ENCODE results near the gene STK36. TPM values are rescaled to one million over a fixed set of nuclear protein-coding genes. Genes with fewer than 3 reads are reported as not detected.

The STK36 gene
- total and polyA plus RNA-seq, 4 donors = 18.0 to 70.6 (median 31.3) TPM

DNA sequence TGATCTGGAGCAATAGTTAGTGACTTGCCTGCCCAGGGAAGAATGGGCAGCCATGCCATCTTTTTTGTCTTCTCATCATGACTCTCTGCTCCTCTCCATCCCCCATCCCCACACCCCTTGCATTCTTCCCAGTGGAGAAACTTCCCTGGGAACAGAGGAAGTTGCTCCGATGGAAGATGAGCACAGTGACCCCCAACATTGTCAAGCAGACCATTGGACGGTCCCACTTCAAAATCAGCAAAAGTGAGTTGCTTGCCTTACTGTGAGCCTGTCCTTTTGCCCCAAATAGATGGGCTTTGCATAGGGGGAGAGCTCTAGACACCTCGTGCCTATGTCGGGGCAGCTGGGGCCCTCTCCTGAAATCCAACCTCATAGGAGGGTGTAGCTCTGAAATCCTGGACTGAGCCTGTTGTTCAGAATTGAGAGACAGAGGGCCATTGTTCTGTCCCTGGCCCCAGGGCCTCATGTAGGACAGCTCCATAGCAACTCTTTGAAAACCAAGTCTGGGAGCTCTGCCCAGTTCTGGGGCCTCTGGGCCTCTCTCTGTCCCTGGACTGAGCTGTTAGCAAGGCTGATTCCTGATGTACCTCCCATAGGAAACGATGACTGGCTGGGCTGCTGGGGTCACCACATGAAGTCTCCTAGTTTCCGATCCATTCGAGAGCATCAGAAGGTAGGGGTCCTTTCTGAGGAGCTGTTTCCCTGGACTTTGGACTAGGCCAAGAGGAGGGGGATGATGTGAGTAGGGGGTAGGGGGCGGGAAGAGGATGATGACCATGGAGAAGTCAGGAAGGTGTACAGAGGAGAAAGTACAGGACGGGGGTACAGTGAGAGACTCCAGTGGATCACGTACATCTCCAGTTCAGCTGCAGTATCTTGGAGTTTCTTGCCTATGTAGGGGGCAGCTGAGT lies 73.9 kb downstream of the STK36 start:
- H3K4me3 ChIP-seq = no peak overlapping the region
- DNase-seq (peak; percentile 53 to 81 (median 57)), ATAC-seq (ENCODE audit: insufficient read depth, low FRiP score) (no peak)
- no peaks in the 10 kb centered on the region for H3K9me3 ChIP-seq (ENCODE audit: control insufficient read depth in 4 of 4, insufficient read depth in 3 of 4, low read length in 3 of 4)
- peaks cover 12 to 38% (median 37%) of the 10 kb centered on the region in 4 donors for H3K36me3 ChIP-seq (ENCODE audit: control insufficient read depth in 4 of 4, insufficient read depth in 4 of 4, low read length in 4 of 4)
- no peaks in the 10 kb centered on the region for H3K4me1 ChIP-seq (ENCODE audit: control insufficient read depth in 5 of 5, insufficient read depth in 5 of 5, low read length in 5 of 5)
- H3K27me3 ChIP-seq (ENCODE audit: control insufficient read depth in 3 of 3, insufficient read depth in 3 of 3, low read length in 2 of 3) = no peaks in the 10 kb centered on the region
- 85 to 86% methylated on average over 10 of the region's 10 CpGs for WGBS, 2 donors
- H3K27ac ChIP-seq (ENCODE audit: low read depth in 1 of 2, low read length in 1 of 2) = peak overlapping the region; percentile 22 to 25
- TF ChIP-seq, protein P1, sequence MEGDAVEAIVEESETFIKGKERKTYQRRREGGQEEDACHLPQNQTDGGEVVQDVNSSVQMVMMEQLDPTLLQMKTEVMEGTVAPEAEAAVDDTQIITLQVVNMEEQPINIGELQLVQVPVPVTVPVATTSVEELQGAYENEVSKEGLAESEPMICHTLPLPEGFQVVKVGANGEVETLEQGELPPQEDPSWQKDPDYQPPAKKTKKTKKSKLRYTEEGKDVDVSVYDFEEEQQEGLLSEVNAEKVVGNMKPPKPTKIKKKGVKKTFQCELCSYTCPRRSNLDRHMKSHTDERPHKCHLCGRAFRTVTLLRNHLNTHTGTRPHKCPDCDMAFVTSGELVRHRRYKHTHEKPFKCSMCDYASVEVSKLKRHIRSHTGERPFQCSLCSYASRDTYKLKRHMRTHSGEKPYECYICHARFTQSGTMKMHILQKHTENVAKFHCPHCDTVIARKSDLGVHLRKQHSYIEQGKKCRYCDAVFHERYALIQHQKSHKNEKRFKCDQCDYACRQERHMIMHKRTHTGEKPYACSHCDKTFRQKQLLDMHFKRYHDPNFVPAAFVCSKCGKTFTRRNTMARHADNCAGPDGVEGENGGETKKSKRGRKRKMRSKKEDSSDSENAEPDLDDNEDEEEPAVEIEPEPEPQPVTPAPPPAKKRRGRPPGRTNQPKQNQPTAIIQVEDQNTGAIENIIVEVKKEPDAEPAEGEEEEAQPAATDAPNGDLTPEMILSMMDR (IDR thresholded peaks at IDR 0.05; ENCODE audit: control extremely low read depth, extremely low read depth) = no peak
- no peak overlapping the region for H3K9ac ChIP-seq (ENCODE audit: insufficient read depth in 1 of 2, low read length in 2 of 2)

DNA sequence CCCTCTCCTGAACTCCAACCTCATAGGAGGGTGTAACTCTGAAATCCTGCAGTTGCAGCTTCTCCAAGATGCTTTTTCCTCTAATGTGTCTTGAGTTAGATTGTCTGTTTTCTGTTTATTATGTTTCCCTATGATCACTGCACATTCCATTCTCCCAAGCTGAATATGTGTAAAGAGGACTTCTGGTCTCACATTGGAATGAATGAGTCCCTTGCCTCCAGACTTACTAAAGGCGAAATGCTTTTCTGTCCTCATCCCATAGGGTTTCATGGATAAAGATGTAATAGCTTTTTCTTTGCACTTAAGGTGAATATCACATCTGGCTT lies 74.5 kb downstream of the STK36 start:
- Histone ChIP-seq H3K36me3 (ENCODE audit: control insufficient read depth in 4 of 4, insufficient read depth in 4 of 4, low read length in 4 of 4) (peaks cover 8 to 39% (median 36%) of the 10 kb centered on the region in 4 donors), H3K27ac (ENCODE audit: low read depth in 1 of 2, low read length in 1 of 2) (no peak overlapping the region), H3K9ac (ENCODE audit: insufficient read depth in 1 of 2, low read length in 2 of 2) (no peak overlapping the region), H3K9me3 (ENCODE audit: control insufficient read depth in 4 of 4, insufficient read depth in 3 of 4, low read length in 3 of 4) (no peaks in the 10 kb centered on the region), H3K27me3 (ENCODE audit: control insufficient read depth in 3 of 3, insufficient read depth in 3 of 3, low read length in 2 of 3) (no peaks in the 10 kb centered on the region), H3K4me1 (ENCODE audit: control insufficient read depth in 5 of 5, insufficient read depth in 5 of 5, low read length in 5 of 5) (no peaks in the 10 kb centered on the region), H3K4me3 (no peak overlapping the region)
- ATAC-seq (ENCODE audit: insufficient read depth, low FRiP score) = no peak
- TF ChIP-seq, protein P1 (IDR thresholded peaks at IDR 0.05; ENCODE audit: control extremely low read depth, extremely low read depth) = no peak
- DNase-seq = no peak
- WGBS, 2 donors = 97 to 100% methylated on average over 1 of the region's 1 CpG

DNA sequence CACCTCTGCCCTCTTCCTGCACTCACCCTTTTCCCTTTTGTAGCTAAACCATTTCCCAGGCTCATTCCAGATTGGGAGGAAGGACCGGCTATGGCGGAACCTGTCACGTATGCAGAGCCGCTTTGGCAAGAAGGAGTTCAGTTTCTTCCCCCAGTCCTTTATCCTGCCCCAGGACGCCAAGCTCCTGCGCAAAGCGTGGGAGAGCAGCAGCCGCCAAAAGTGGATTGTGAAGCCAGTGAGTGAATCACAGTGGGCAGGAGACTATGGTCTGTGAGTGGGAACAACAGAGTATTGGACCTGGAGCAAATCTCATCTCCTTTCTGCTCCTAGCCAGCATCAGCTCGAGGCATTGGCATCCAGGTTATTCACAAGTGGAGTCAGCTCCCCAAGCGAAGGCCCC lies 75.1 kb downstream of the STK36 start:
- H3K4me1 ChIP-seq (ENCODE audit: control insufficient read depth in 5 of 5, insufficient read depth in 5 of 5, low read length in 5 of 5) = no peaks in the 10 kb centered on the region
- H3K9ac ChIP-seq (ENCODE audit: insufficient read depth in 1 of 2, low read length in 2 of 2) = no peak overlapping the region
- H3K9me3 ChIP-seq (ENCODE audit: control insufficient read depth in 4 of 4, insufficient read depth in 3 of 4, low read length in 3 of 4) = no peaks in the 10 kb centered on the region
- no peak overlapping the region for H3K27ac ChIP-seq (ENCODE audit: low read depth in 1 of 2, low read length in 1 of 2)
- H3K4me3 ChIP-seq = no peak overlapping the region
- no peaks in the 10 kb centered on the region for H3K27me3 ChIP-seq (ENCODE audit: control insufficient read depth in 3 of 3, insufficient read depth in 3 of 3, low read length in 2 of 3)
- WGBS, 2 donors = 97 to 100% methylated on average over 10 of the region's 10 CpGs
- DNase-seq = no peak
- H3K36me3 ChIP-seq (ENCODE audit: control insufficient read depth in 4 of 4, insufficient read depth in 4 of 4, low read length in 4 of 4) = peaks cover 10 to 39% (median 37%) of the 10 kb centered on the region in 4 donors
- TF ChIP-seq, protein P1 (IDR thresholded peaks at IDR 0.05; ENCODE audit: control extremely low read depth, extremely low read depth) = no peak
- ATAC-seq (ENCODE audit: insufficient read depth, low FRiP score) = no peak

All from lung (tissue), 12 donors.